NCI-H187 treated with DMSO at 0.1 percent for 48 hours (cell line): ENCODE data around the gene RBM17.
"Not testable (repeated sequence)": the region's sequence is repeated elsewhere in the genome, so short reads cannot be mapped to it uniquely, and the experiment has no call there.

Source experiments
- DNase-seq: peaks from one replicate; lab custom pipeline; 2025; lab: John Stamatoyannopoulos, UW

Gene RBM17

DNA sequence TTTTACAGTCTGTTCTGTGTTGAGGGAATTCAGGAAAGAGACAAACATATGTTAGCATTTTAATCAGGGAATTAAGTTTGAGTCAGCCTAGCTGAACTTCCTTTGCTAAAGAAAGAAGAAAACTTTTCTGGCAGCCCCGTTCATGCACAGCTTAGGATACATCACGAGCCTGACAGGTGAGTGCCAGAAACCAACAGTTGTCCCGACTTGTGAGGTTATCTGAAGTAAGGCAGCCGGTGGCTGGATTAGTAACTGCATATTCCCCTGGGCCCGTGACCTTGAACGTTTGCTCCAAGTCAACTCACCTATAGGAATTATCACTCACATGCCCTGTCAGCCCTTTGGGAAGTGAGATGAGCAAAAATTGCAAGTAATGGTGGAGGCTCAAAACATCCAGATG lies 24.1 kb downstream of the RBM17 start:
- DNase-seq: no peak

DNA sequence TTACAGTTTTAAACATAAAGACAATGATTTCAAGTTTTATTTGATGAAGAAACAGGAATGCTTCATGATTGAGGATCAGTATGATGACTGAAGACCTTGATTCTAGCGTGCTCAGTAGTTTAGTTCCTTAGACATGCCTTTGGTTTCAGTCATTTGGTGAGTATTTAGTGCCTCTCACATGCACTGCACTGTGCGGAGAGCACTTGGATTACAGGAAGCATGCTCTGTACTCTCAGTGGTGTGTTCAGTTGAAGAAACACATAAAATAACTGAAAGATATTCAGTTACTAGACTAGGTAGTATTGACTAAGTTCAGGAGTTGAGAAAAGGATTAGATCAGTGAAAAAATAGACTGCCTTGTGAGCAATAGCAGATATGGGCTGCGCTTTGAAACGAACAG lies 25.5 kb downstream of the RBM17 start:
- no peak for DNase-seq

- DNase-seq: no peak
Measured at GRCh38 chr10:6114805-6115341, 26.0 kb downstream of the RBM17 start.

- no peak for DNase-seq
Measured at GRCh38 chr10:6115411-6115810, 26.6 kb downstream of the RBM17 start.

DNA sequence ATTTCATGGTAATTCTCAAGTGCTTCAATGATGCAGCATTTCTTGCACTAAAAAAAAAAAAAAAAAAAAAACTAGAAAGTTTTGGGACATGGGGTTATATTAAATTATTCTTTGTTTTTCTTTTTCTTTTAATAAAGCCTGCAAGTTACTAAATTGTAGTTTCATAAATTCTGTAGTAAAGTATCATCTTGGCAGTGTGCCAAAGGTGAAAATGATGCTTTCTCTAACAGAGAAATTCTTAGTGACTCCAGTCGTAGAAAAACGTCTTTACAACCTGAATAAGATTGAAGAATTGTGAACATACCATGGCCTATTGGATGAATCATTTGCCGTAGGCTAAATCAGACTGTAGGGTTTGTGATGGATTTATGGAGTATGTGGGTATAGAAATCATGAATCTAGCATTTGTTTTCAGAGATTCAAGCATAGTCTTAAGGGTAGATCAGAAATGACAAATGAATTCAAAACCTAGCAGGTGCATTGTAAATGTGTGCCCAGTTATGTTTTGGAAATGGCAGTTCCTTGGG lies 27.1 kb downstream of the RBM17 start:
- no peak for DNase-seq

DNA sequence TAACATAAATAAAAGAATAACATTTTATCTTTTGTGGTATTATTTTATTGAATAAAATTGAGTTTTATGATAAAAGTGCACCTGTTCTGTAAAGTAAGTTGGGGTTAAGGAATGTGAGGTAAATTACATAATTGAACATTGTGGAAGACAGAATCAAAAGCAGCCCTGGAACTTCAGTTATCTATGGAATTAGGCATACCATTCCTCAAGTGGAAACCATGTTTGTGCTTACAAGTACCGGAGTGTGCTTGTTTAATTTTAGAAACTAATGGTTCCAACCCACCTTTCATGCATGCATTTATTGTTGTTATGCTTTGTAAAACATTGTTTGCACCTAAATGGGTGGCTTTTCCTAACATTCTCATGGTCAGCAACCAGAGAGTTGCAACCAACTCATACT lies 28.0 kb downstream of the RBM17 start:
- no peak for DNase-seq

- no peak for DNase-seq
Measured at GRCh38 chr10:6117711-6118110, 28.9 kb downstream of the RBM17 start.

GRCh38 chr10:6119423-6119822 lies 30.6 kb downstream of the RBM17 start:
- no peak for DNase-seq

GRCh38 chr10:6119962-6120361 lies 31.1 kb downstream of the RBM17 start:
- DNase-seq: no peak

GRCh38 chr10:6120691-6121090 lies 31.9 kb downstream of the RBM17 start:
- no peak for DNase-seq

DNA sequence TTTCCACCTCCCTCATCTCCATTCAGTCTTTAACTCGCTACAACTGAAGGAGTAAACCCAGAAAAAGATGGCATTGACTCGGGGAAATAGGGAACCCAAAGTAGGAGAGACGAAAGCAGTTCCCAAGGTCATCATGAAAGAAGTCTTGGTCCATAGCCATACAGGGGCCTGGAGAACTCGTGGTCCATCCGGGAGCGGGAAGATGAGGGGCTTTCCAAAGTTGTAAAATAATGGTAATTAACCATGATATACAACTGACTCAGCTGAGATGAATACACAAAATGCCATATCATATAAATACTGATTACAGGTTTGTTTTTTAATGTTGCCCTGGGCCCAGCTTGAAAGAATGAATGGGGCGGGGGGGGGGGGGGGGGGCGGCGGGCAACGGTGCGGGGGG lies 32.3 kb downstream of the RBM17 start:
- no peak for DNase-seq

GRCh38 chr10:6123532-6123931 lies 34.7 kb downstream of the RBM17 start:
- no peak for DNase-seq

GRCh38 chr10:6124666-6125065 lies 35.8 kb downstream of the RBM17 start:
- DNase-seq: no peak

DNA sequence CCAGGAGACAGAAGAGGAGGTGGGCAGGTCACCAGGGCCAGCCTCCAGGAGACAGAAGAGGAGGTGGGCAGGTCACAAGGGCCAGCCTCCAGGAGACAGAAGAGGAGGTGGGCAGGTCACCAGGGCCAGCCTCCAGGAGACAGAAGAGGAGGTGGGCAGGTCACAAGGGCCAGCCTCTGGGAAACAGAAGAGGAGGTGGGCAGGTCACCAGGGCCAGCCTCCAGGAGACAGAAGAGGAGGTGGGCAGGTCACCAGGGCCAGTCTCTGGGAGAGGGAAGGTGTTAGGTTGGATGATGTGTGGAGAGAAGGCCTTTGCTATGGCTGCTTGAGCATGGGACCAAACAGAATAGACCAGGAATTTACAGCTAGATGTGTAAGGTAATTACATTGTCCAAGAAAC lies 38.6 kb downstream of the RBM17 start:
- not testable (repeated sequence) for DNase-seq

DNA sequence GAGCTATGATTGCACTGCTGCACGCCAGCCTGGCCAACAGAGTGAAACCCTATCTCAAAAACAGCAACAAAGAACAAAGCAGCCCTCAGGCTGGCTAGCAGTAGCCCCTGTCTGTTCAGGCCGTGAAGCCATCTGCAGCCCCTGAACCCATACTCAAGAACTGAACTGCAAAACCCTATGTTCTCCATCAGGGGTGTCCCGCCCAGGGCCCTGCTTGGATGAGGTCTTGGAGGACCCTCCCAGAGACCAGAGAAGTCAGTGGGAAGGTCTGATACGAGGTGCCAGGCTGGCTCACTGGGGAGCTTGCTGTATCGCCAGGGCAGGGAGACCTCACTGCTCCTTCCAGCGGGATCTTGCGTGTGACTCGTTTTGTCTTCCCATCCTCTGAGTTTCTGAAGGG lies 39.3 kb downstream of the RBM17 start:
- no peak for DNase-seq

- DNase-seq: no peak
Measured at GRCh38 chr10:6128591-6129251, 39.9 kb downstream of the RBM17 start.

GRCh38 chr10:6130848-6131470 lies 42.1 kb downstream of the RBM17 start:
- no peak for DNase-seq

DNA sequence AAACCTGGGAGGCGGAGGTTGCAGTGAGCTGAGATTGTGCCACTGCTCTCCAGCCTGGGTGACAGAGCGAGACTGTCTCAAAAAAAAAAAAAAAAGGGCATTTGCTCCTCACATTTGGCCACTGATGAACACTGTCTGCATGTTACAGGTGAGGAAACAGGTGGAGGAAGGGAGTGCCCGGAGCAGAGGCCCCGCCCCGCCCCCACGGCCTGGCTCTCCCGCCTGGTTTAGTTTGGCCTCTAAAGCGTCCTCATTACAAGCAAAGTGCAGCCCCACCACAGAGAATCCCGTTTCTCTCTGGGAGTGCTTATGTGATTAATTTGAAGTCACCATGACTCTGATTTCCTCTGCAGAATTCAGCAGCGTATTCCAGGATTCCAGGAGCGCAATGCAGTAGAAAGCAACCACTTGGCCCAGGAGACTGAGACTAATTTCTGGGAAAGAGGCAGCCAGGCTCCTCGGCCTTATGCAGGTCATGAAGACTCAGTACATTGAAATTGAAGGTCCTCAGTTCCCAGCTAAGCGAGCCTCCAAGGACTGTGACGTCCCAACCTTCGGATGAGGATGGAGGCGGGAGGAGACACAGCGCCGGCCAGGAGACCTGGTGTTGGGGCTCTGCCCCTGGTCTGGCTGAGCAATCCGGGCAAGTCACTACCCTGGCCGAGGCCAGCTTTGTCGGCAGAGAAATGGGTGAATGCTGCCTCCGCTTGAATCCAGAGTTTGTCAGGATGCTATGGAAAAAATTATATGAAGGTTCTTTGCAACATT lies 44.7 kb downstream of the RBM17 start:
- DNase-seq: no peak

DNA sequence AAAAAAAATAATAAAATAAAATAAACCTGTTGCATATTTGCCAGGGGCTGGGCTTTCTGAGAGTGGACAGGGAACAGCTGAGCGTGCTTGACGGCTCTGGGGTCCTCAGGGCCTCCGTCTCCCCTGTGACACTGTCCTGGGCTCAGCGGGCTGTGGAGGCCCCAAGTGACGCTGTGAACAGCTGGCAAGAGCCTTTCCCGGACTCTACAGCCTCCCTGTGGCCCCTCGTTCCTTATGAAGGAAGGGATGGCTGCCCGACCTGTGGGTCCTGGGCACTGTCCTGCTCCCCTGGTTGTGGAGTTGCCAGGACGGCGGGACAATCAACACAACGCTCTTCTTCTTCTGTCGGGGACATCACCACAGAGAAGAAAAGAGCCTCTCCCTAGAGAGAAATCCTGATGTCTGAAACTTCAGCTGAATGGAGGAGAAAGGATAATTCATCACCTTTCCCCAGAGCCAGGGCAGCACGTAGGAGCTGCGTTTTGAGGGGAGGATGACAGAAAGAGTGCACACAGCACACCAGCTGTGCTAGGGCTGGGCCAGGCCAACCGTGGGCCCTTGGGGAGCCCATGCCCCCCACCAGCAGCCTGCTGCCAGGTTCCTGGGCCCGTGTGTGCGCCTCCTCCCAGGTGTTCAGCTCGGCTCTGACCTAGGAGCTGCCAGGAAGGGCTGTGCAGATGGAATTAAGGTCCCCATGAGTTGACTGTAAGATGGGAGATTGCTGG lies 45.4 kb downstream of the RBM17 start:
- DNase-seq: no peak

DNA sequence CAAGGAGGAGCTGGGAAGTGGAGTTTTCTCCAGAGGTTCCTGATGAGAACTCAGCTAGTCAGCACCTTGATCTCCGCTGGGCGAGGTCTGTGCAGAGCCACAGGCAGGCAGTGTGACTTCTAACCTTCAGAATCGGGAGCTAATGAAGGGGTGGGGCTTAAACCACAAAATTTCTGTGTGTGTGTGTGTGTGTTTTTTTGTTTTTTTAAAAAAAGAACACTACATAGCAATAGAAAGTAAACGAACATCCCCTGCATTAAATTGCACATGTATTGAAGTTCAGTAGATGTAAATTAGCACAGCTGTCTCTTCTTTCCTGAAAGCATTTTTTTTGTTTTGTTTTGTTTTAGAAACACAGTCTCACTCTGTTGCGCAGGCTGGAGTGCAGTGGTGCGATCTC lies 46.2 kb downstream of the RBM17 start:
- no peak for DNase-seq

GRCh38 chr10:6135589-6136168 lies 46.8 kb downstream of the RBM17 start:
- DNase-seq: no peak
